Activated CD4-positive, alpha-beta T cell treated with anti-CD3 and anti-CD28 coated beads for 4 hours (primary cell): ENCODE results near the gene CTSE.

ENCODE experiments used
- DNase-seq, 2 donors: peaks; one replicate each; pipeline ENCODE4 v3.0.0-alpha.2; 2020

Gene CTSE

DNA sequence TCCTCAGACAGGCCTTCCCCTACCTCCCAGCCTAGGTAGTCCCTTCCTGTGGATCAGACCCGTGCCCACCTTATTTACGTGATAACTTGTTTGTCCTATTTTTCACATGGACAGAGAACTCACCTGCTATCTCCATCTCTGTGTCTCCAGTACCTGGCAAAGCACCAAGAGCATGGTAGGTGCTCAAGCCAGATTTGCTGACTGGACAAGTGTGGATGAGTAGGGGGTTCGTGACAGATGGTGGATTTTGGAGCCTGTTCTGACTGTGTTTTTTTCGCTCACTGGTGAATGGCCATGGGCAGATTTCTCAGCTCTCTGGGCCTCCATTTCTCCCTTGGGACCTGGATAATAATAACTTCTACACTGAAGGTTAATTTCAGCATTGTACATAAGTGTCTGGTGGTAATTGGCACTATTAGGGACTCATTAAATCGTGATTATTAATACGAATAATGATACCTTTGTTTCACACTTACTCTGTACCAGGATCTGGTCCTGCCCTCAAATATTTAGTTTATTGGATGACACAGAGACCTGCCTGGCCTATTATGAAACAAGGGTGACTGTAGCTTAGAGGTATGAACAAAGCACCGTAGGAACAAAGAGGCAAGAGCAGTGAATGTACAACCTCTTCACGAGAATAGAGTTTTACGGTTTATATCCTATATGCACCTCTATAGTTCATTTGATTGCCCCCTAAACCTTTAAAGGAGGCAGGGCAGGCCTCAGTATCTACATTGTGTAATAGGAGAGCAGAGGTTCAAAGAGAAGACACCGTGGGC is 56.0 kb downstream of the CTSE start:
- DNase-seq: no peak

DNA sequence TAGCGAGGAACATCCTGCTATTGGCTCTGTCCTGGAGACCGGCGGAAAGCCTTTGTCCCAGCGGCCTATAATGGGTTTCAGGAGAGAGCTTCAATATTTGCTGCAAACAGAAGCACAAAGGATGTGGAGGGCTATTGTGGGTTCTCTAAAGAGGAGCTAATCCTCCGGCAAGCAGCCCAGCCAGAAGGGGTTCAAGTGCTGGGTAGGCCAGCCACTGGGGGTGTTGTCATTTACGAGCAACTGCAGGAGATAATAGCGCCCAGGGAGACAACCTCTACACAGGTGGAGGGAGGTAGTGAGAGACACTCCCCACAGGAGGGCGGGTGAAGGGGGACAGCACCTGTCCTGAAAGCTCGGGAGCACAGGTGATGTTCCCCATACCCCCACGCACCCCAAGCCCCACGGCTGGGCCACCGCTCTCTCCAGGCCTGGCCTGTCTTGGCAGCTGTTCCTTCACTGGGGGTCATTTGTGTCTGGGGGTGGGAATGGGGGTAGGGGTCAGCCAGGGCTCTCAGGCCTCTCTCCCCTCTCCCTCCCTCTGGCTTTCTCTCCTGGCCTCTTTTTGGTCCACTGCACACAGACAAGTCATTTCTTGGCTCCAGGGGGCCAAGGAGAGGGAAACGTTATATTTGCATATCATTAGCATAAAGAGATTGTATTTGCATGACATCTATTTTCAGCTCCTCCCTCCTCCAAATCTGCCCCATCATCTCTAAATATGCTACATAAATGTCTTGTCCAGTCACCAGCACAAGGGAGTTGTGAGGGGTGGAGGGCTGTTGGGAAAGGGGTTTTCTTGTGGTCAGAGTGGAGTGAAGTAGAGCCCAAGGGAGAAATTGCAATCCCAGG is 58.4 kb downstream of the CTSE start:
- DNase-seq: no peak

DNA sequence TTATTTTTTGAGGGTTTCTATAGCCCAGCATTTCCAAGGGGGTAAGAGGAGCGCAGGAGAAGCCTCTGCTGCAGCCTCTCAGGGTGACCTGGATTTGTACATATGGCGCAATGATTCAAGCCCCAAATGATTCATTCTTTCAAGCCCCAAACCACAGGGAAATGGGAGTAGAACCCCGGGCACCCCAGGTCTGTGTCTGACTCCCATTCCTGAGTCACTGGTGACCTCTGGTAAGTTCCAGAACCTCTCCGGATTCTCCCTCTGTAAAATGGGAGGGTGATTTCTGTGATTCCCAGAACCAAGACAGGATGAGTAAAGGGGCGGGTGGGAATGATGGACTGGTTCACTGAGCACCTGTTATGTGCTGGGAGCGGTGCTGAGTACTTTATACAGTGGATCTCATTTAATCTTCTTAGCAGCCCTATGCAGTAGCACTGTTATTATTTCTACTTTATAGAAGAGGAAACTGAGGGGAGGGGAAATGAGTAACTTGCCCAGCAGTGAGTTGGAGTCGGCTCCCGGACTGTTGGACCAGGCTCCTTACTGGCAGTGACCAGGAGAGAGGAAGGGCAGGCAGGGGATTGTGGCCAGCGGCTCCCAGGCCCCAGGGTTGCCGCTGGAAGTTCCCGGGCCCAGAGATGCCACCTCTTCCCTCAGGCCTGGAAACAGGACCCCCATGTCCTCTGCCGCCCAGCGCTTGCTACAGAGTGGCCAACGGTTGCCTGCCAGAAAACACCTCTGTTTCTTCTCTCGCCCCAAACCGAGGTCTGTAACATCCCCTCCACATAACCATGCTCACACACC is 60.1 kb downstream of the CTSE start:
- DNase-seq: no peak

DNA sequence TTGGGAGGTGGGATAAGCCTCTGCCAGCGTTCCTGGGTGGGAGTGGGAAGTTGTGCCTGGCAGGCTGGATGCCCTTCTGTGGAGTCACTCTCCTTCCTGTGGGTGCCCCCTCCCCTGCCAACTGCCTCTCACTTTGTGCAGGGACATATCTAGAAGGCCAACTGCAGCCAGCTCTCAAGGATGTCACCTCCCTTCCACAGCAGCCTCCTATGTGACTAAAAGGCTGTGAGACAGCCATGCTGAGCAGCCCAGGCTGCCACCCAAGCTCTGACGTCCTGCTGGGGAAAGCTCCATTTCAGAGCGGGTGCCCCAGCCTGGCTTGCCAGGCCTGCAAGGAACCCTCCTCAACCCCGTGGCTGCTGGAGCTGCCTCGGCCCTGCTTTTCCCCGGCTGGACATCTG is 60.9 kb downstream of the CTSE start:
- DNase-seq: no peak

DNA sequence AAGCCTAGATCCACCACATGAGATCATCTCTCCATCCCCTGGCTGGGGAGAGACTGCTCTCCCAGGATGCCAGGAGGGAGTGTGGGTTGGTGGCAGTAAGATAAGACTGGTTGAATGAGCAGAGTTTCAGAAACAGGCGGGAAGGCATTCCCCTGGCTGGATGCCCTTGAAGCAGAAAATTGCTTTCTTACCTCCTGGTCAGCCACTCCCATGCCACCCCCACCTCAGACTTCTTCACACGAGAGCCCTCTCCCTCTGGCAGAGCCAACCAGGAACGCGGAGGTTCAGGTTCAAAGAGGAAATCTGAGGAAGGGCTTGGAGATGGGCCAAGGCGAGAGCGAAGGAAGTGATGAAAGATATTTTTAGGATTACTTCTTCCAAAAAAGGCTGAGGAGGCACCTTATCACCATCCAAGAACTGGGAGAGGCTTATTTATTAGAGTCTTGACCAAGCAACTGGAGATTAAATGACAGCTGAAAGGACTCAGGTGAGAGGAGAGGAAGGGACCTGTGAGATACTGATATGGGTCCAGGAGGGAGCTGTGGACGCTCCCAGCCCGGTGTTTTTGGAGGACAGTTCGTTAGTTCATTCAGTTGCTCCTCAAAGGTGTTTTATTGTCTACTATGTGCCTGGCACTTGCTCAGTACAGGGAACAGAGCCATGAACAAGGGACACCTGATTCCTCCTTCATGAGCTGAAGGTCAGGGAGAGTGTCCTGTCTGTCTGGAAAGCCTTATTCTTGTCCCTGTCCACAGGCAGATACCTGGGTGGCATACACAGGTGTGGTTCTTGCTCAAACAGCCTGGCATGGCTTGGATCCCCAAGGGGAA is 61.5 kb downstream of the CTSE start:
- DNase-seq: no peak

DNA sequence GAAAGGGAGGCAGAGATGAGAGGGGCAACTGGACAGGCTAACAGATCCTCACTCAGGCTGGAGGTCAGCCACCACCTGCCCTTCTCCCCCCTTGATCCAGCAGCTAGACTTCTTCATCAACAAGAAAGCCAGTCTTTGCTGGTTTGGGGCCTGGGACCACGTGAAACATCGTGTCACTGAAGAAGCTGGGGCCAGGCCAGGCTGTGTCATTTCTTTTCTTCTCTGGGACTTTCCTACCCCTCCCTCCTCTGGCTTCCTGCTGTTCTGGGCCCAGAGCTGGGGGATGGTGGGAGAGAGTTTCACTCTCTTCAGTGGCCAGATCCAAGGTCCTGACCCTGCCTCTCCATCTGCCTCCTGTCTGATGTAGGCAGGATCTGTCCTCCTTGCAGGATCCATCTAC is 62.3 kb downstream of the CTSE start:
- DNase-seq: no peak

DNA sequence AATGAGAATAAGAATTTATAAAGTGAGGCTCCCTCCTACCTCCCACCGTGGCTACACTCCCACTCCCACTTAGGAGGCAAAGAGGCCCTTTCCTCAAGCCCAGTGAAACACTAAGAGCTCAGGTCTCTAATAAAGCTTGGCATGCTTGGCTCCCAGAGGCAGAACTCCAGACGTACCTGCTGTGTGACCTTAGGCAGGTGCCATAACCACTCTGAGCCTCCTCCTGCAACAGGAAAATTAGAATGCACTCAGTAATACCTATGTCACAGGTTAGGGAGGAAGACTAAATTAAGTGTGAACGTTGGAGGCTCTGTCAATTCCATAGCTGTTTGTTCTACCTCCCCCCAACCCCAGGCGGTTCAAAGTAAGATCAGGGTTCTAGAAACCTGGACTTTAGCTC is 63.9 kb downstream of the CTSE start:
- DNase-seq: no peak
